ENCODE results near the gene UNC5CL. TPM values are rescaled to one million over a fixed set of nuclear protein-coding genes. Genes with fewer than 3 reads are reported as not detected.

The UNC5CL gene
- total RNA-seq, 1 experiment from 2014 or later: 2.2 TPM

- H4K20me1 ChIP-seq (ENCODE audit: insufficient read depth): no peaks in the 10 kb centered on the region
- no peaks in the 10 kb centered on the region for H3K9me3 ChIP-seq (ENCODE audit: control insufficient read depth in 1 of 2, insufficient read depth in 1 of 2, low read depth in 1 of 2, low read length in 2 of 2)
- no TSS peak for BruUV-seq (replicated peaks)
- H3K27ac ChIP-seq (ENCODE audit: low read depth, low read length): no peak overlapping the region
- H3K4me1 ChIP-seq (ENCODE audit: control insufficient read depth in 1 of 2, insufficient read depth in 2 of 2, low read length in 2 of 2): no peaks in the 10 kb centered on the region
- no peak overlapping the region for H2AFZ ChIP-seq (ENCODE audit: low read depth, low read length, poor library complexity, severe bottlenecking)
- ChIA-PET CTCF (no interaction called here), POLR2A (no interaction called here), RAD21 (ENCODE audit: low non-redundant PET in 1 of 2, low total read pairs in 2 of 2, uncharacterized antibody in 2 of 2, unreplicated experiment in 2 of 2) (no interaction called here)
- intact Hi-C loops (cut with micrococcal nuclease): no loop called here
- DNase-seq (ENCODE audit: low read depth, low spot score) (no peak), ATAC-seq (no peak)
- no peaks in the 10 kb centered on the region for H3K9me2 ChIP-seq (ENCODE audit: insufficient read depth)
- no peak overlapping the region for H3K4me2 ChIP-seq (ENCODE audit: low read length)
- H3K27me3 ChIP-seq (ENCODE audit: insufficient read depth, low read length): no peaks in the 10 kb centered on the region
- H3K9ac ChIP-seq (ENCODE audit: low read length): no peak overlapping the region
- TF ChIP-seq JUND (IDR thresholded peaks at IDR 0.05) (no peak), EZH2phosphoT487 (IDR thresholded peaks at IDR 0.05; ENCODE audit: borderline replicate concordance) (no peak), EZH2 (IDR thresholded peaks at IDR 0.05) (no peak), SIN3A (IDR thresholded peaks at IDR 0.05; ENCODE audit: low read depth) (no peak), ZNF274 (IDR thresholded peaks at IDR 0.05; ENCODE audit: low read depth, low read length) (no peak), TCF7L2 (IDR thresholded peaks at IDR 0.05; ENCODE audit: borderline replicate concordance, extremely low read depth, insufficient read depth, insufficient read length) (no peak), RAD21 (IDR thresholded peaks at IDR 0.05; ENCODE audit: low read depth) (no peak), EGR1 (IDR thresholded peaks at IDR 0.05; ENCODE audit: low read depth) (no peak), CBX3 (IDR thresholded peaks at IDR 0.05; ENCODE audit: low read depth) (no peak), YY1 (IDR thresholded peaks at IDR 0.05; ENCODE audit: extremely low read depth, insufficient replicate concordance, low read depth, low read length) (no peak), CEBPB (IDR thresholded peaks at IDR 0.05; ENCODE audit: low read depth) (no peak), SRF (IDR thresholded peaks at IDR 0.05; ENCODE audit: low read depth) (no peak), FOSL1 (IDR thresholded peaks at IDR 0.05; ENCODE audit: low read depth) (no peak), POLR2AphosphoS5 (IDR thresholded peaks at IDR 0.05; ENCODE audit: low read depth, low read length) (no peak), ELF1 (IDR thresholded peaks at IDR 0.05; ENCODE audit: borderline replicate concordance, low read depth) (no peak), SP1 (IDR thresholded peaks at IDR 0.05; ENCODE audit: low read depth) (no peak), POLR2A (IDR thresholded peaks at IDR 0.05; ENCODE audit: borderline replicate concordance, extremely low read depth, insufficient read depth, insufficient read length) (no peak)
- TF ChIP-seq, protein P1, sequence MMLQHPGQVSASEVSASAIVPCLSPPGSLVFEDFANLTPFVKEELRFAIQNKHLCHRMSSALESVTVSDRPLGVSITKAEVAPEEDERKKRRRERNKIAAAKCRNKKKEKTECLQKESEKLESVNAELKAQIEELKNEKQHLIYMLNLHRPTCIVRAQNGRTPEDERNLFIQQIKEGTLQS (IDR thresholded peaks at IDR 0.05): no peak
- TF ChIP-seq, protein P2, sequence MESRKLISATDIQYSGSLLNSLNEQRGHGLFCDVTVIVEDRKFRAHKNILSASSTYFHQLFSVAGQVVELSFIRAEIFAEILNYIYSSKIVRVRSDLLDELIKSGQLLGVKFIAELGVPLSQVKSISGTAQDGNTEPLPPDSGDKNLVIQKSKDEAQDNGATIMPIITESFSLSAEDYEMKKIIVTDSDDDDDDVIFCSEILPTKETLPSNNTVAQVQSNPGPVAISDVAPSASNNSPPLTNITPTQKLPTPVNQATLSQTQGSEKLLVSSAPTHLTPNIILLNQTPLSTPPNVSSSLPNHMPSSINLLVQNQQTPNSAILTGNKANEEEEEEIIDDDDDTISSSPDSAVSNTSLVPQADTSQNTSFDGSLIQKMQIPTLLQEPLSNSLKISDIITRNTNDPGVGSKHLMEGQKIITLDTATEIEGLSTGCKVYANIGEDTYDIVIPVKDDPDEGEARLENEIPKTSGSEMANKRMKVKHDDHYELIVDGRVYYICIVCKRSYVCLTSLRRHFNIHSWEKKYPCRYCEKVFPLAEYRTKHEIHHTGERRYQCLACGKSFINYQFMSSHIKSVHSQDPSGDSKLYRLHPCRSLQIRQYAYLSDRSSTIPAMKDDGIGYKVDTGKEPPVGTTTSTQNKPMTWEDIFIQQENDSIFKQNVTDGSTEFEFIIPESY (IDR thresholded peaks at IDR 0.05; ENCODE audit: extremely low read depth, insufficient replicate concordance, low read length): no peak
- no peaks in the 10 kb centered on the region for H3K36me3 ChIP-seq (ENCODE audit: control insufficient read depth in 1 of 2, insufficient read depth in 2 of 2, low read length in 2 of 2)
- no peak overlapping the region for H3K4me3 ChIP-seq (replicated peaks in 1 of 2; ENCODE audit: low read depth in 1 of 2, low read length in 2 of 2)
- H3K79me2 ChIP-seq (ENCODE audit: insufficient read depth, low read length): no peaks in the 10 kb centered on the region
Measured at GRCh38 chr6:41051873-41052272, 12.9 kb upstream of the UNC5CL start.
